HCT116 (cell line): ENCODE results near the gene CBX7. TPM values are rescaled to one million over a fixed set of nuclear protein-coding genes. Genes with fewer than 3 reads are reported as not detected.

Experiments
- ATAC-seq: fragments of 200-7000 bp; cut with Tn5 transposase; 2 replicates; pipeline ENCODE4 v1.9.1; 2020; ENCODE audit warnings: mild to moderate bottlenecking, moderate library complexity
- BruUV-seq: library from RNA; stranded (reverse); fragments of 400-500 nt; replicated peaks from 2 replicates; lab custom pipeline; 2021; lab: Mats Ljungman, UMichigan
- CTCF ChIA-PET: fragments of 300-600 bp; sonication (Branson Sonifier 250); formaldehyde crosslinking; loops from one replicate; lab custom pipeline; 2021; ENCODE audit warnings: antibody characterized with exemption; lab: Charles Lee
- POLR2A ChIA-PET: fragments of 300-600, 350-600 bp; sonication (Branson Sonifier 250); formaldehyde crosslinking; loops from one replicate; lab custom pipeline; 2021; ENCODE audit warnings: antibody characterized with exemption; lab: Charles Lee
- RAD21 ChIA-PET, 2 experiments: fragments of 300-600 bp; sonication (Branson Sonifier 250); formaldehyde crosslinking; loops; one replicate each; lab custom pipeline; 2023; ENCODE audit warnings: low total read pairs in 2 of 2; ENCODE audit not compliant: uncharacterized antibody in 2 of 2, unreplicated experiment in 2 of 2, low non-redundant PET in 1 of 2; lab: Charles Lee
- DNase-seq: peaks from one replicate; pipeline ENCODE4 v3.0.0-alpha.2; 2010; ENCODE audit warnings: low read depth, low spot score
- H2AFZ ChIP-seq: fragments of 200-600 bp; shearing (Covaris generic), sonication (generic); 2 replicates; pipeline ENCODE4 v1.6.1; 2017; ENCODE audit warnings: low read depth, mixed run types, mixed read lengths, antibody characterized with exemption, low read length; ENCODE audit not compliant: poor library complexity, severe bottlenecking
- H3K27ac ChIP-seq: 2 replicates; pipeline ENCODE4 v1.5.1; 2012; ENCODE audit warnings: low read depth, low read length
- H3K27me3 ChIP-seq: fragments of 200-600 bp; sonication (generic); 2 replicates; pipeline ENCODE4 v1.6.1; 2016; ENCODE audit warnings: mixed run types, low read length, mixed read lengths; ENCODE audit not compliant: insufficient read depth
- H3K36me3 ChIP-seq, 2 experiments: fragments of 200-500 bp in 1 of 2; fragments of 200-600 bp in 1 of 2; sonication (Bioruptor generic) in 1 of 2; sonication (generic) in 1 of 2; 2 replicates each; pipeline versions ENCODE4 v1.5.1 to v1.6.1; 2014 to 2016; ENCODE audit warnings: low read length in 2 of 2, inconsistent platforms in 1 of 2, mixed read lengths in 1 of 2, mixed run types in 1 of 2; ENCODE audit not compliant: insufficient read depth in 2 of 2, control insufficient read depth in 1 of 2
- H3K4me1 ChIP-seq, 2 experiments: fragments of 200-600 bp in 1 of 2; sonication (generic) in 1 of 2; 2 replicates each; pipeline versions ENCODE4 v1.5.1 to v1.6.1; 2012 to 2017; ENCODE audit warnings: low read length in 2 of 2, inconsistent platforms in 1 of 2, mild to moderate bottlenecking in 1 of 2, mixed read lengths in 1 of 2, mixed run types in 1 of 2, moderate library complexity in 1 of 2; ENCODE audit not compliant: insufficient read depth in 2 of 2, control insufficient read depth in 1 of 2
- H3K4me2 ChIP-seq: fragments of 200-600 bp; sonication (generic); 2 replicates; pipeline ENCODE4 v1.6.1; 2017; ENCODE audit warnings: mixed run types, low read length, mixed read lengths
- H3K4me3 ChIP-seq, 2 experiments: fragments of 200-600 bp in 1 of 2; sonication (generic) in 1 of 2; replicated peaks in 1 of 2; 2 replicates each; pipeline ENCODE4 v1.5.1; 2011 to 2016; ENCODE audit warnings: low read length in 2 of 2, control low read depth in 1 of 2, low read depth in 1 of 2, mild to moderate bottlenecking in 1 of 2, mixed read lengths in 1 of 2, mixed run types in 1 of 2
- H3K79me2 ChIP-seq: fragments of 200-600 bp; sonication (generic); 2 replicates; pipeline ENCODE4 v1.6.1; 2017; ENCODE audit warnings: mild to moderate bottlenecking, mixed run types, low read length, moderate library complexity, mixed read lengths; ENCODE audit not compliant: insufficient read depth
- H3K9ac ChIP-seq: fragments of 200-600 bp; sonication (generic); 2 replicates; pipeline ENCODE4 v1.6.1; 2016; ENCODE audit warnings: low read length, mixed read lengths
- H3K9me2 ChIP-seq: fragments of 200-600 bp; sonication (generic), shearing (Covaris generic); 2 replicates; pipeline ENCODE4 v1.6.1; 2017; ENCODE audit warnings: mixed run types, mild to moderate bottlenecking, moderate library complexity; ENCODE audit not compliant: insufficient read depth
- H3K9me3 ChIP-seq, 2 experiments: fragments of 200-500 bp in 1 of 2; fragments of 200-600 bp in 1 of 2; sonication (Bioruptor generic) in 1 of 2; sonication (generic) in 1 of 2; 2 replicates each; pipeline ENCODE4 v1.6.1; 2014 to 2017; ENCODE audit warnings: low read length in 2 of 2, mixed read lengths in 2 of 2, inconsistent platforms in 1 of 2, low read depth in 1 of 2, mild to moderate bottlenecking in 1 of 2, mixed run types in 1 of 2, moderate library complexity in 1 of 2; ENCODE audit not compliant: control insufficient read depth in 1 of 2, insufficient read depth in 1 of 2
- H4K20me1 ChIP-seq: fragments of 200-600 bp; sonication (generic), shearing (Covaris generic); 2 replicates; pipeline ENCODE4 v1.6.1; 2017; ENCODE audit warnings: mixed run types, mild to moderate bottlenecking, moderate library complexity; ENCODE audit not compliant: insufficient read depth
- ATF3 ChIP-seq: IDR thresholded peaks from 2 replicates; pipeline ENCODE4 v1.6.1; 2012
- CBX3 ChIP-seq: IDR thresholded peaks from 2 replicates; pipeline ENCODE4 v1.6.1; 2012; ENCODE audit warnings: low read depth
- CEBPB ChIP-seq: IDR thresholded peaks from 2 replicates; pipeline ENCODE4 v1.6.1; 2012; ENCODE audit warnings: low read depth
- CTCF ChIP-seq, 3 experiments: fragments of 200-600 bp in 1 of 3; sonication (generic) in 1 of 3; IDR thresholded peaks in 2 of 3; conservative IDR thresholded peaks in 1 of 3; 2 replicates each; pipeline ENCODE4 v1.5.1; 2012 to 2017; ENCODE audit warnings: low read depth in 2 of 3, low read length in 2 of 3, antibody characterized with exemption in 1 of 3, borderline replicate concordance in 1 of 3, control low read depth in 1 of 3, mild to moderate bottlenecking in 1 of 3, mixed read lengths in 1 of 3, mixed run types in 1 of 3, moderate library complexity in 1 of 3; ENCODE audit not compliant: insufficient read depth in 1 of 3
- EGR1 ChIP-seq: IDR thresholded peaks from 2 replicates; pipeline ENCODE4 v1.6.1; 2012; ENCODE audit warnings: low read depth
- EZH2 ChIP-seq: fragments of 200-600 bp; sonication (generic); IDR thresholded peaks from 2 replicates; pipeline ENCODE4 v1.6.1; 2017; ENCODE audit warnings: antibody characterized with exemption, mixed run types
- SIN3A ChIP-seq: IDR thresholded peaks from 2 replicates; pipeline ENCODE4 v1.6.1; 2012; ENCODE audit warnings: low read depth
- SP1 ChIP-seq: IDR thresholded peaks from 2 replicates; pipeline ENCODE4 v1.6.1; 2012; ENCODE audit warnings: low read depth
- SRF ChIP-seq: IDR thresholded peaks from 2 replicates; pipeline ENCODE4 v1.6.1; 2012; ENCODE audit warnings: low read depth
- TCF7L2 ChIP-seq: IDR thresholded peaks from 2 replicates; pipeline ENCODE4 v1.7.0; 2011; ENCODE audit warnings: borderline replicate concordance, inconsistent platforms; ENCODE audit not compliant: insufficient read depth, insufficient read length; ENCODE audit errors: extremely low read depth
- ZBTB33 ChIP-seq: IDR thresholded peaks from 2 replicates; pipeline ENCODE4 v1.6.1; 2011; ENCODE audit warnings: mild to moderate bottlenecking, low read length, moderate library complexity; ENCODE audit not compliant: insufficient replicate concordance; ENCODE audit errors: extremely low read depth
- intact Hi-C: fragments of 100-400 bp; cut with micrococcal nuclease; formaldehyde crosslinking; loops from 2 replicates; pipeline ENCODE4 v1.10.0; 2022
- total RNA-seq: library from RNA; stranded (reverse); gene quantifications from one replicate; pipeline ENCODE4 v1.2.1, GENCODE V29; 2021; ENCODE audit not compliant: unreplicated experiment
- TF ChIP-seq, protein P1 (sequence below): IDR thresholded peaks from 2 replicates; pipeline ENCODE4 v1.6.1; 2012

The CBX7 gene
- total RNA-seq, 1 experiment from 2014 or later = 20.1 TPM

DNA sequence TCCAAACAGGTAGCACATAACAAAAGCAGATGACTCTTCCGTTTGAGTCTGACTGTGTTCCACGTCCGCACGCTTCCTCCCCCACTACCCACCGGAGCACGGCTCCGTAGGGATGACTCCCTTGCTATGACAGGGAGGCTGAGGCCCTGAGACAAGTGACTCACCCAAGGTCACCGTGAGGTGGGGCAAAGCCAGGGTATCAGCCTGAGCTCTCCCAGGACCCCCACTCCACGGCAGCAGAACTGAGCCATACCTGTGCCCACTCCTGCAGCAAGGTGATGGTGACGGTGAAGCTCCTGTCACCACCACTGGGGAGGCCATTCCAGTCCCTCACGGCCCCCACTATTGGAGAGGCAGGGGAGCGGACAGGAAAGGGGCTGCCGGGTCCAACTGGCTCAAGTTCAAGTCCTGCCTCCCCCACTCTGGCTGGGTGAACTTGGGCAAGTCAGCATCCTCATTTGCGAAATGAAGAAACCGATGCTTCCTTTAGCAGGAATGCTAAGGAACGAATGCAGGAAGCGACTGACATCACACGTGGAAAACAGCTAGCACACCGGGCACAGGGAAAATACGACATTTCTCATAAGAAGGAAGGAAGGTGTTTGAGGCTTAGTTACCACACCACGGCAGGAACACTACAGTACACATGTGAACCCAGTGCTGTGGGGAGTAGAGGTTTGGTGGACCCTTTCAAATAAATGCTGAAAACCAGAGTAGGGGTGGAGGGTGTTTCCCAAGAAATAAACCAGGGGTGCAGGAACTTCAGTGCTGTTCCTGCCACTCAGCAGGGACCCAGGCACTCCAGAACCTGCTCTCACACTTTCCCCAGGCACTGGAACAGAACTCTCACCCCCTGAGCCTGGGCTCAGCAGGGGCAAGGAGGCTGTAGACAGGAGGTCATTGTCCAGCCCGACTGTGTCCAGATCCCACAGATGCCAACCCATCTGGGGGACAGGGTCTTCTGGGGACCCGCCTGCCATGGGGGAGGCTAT is 32.4 kb upstream of the CBX7 start (continued):
- TF ChIP-seq CTCF (IDR thresholded peaks at IDR 0.05 in 2 of 3, conservative IDR thresholded peaks at IDR 0.05 in 1 of 3; ENCODE audit: borderline replicate concordance in 1 of 3, insufficient read depth in 1 of 3, low read depth in 2 of 3, low read length in 2 of 3) (no peak), SRF (no peak), ZBTB33 (no peak), CBX3 (no peak)

DNA sequence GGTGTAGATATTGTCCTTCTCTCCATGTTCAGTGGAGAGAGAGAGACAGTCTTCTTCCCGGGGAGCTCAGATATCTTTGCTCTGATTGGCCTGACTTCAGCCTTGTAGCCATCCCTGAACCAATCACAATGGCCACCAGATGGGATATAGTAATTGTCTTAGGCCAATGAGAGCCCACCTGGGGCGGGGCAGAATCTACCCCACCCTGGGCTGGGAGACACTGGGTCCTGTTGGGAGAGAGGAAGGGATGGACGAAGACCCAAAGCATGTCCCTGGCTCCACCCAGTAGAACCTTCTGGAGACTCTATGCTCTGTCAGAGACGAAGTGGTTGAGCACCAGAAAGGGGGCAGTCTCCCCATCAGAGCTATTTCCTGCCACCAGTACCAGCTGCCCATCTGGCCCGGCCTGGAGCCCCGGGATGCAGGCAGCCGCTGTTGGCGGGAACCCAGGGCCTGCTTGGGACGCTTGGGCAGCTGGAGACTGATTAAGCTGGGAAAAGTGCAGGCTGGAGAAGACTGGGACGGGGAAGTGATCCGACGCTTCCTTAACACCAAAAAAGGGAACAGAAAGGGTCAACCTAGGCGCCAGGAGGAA is 31.6 kb upstream of the CBX7 start:
- RAD21 ChIA-PET = no interaction called here
- no TSS peak for BruUV-seq
- ATAC-seq = peak; percentile 82
- CTCF ChIA-PET = interaction anchor here (0.7 kb wide), 1 partner anchor 13 kb away, joined by 3 read pairs; no protein-coding TSS in a partner anchor
- H3K9ac ChIP-seq = no peak overlapping the region
- no peak overlapping the region for H3K27ac ChIP-seq
- intact Hi-C loops = no loop called here
- no peak overlapping the region for H2AFZ ChIP-seq
- DNase-seq = peak; percentile 27
- H3K9me3 ChIP-seq = peaks cover 0 to 16% of the 10 kb centered on the region in 2 experiments; a peak in 1 of 4 replicates
- POLR2A ChIA-PET = no interaction called here
- peaks cover 0 to 30% of the 10 kb centered on the region in 2 experiments; a peak in 2 of 4 replicates for H3K4me1 ChIP-seq
- H3K36me3 ChIP-seq = no peaks in the 10 kb centered on the region
- no peaks in the 10 kb centered on the region for H4K20me1 ChIP-seq
- H3K4me2 ChIP-seq = no peak overlapping the region
- H3K4me3 ChIP-seq = no peak overlapping the region
- no peak for TF ChIP-seq CTCF (IDR thresholded peaks at IDR 0.05 in 2 of 3, conservative IDR thresholded peaks at IDR 0.05 in 1 of 3; ENCODE audit: borderline replicate concordance in 1 of 3, insufficient read depth in 1 of 3, low read depth in 2 of 3, low read length in 2 of 3)
- no peak for TF ChIP-seq EZH2
- TF ChIP-seq ATF3 = no peak
- no peak for TF ChIP-seq SIN3A
- no peak for TF ChIP-seq CEBPB
- TF ChIP-seq, protein P1, sequence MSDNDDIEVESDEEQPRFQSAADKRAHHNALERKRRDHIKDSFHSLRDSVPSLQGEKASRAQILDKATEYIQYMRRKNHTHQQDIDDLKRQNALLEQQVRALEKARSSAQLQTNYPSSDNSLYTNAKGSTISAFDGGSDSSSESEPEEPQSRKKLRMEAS = no peak
- no peak for TF ChIP-seq EGR1
- no peak for TF ChIP-seq SP1
- TF ChIP-seq TCF7L2 = no peak
- H3K79me2 ChIP-seq = no peaks in the 10 kb centered on the region
- no peaks in the 10 kb centered on the region for H3K9me2 ChIP-seq
- no peaks in the 10 kb centered on the region for H3K27me3 ChIP-seq
